HFF-Myc (cell line): ENCODE measurements around the gene LAMA5.

Source experiments
- DNase-seq: peaks from one replicate; pipeline ENCODE4 v3.0.0-alpha.2; 2011; ENCODE audit warnings: low read depth; ENCODE audit errors: extremely low read depth
- H3K4me3 ChIP-seq: replicated peaks from 2 replicates; pipeline ENCODE4 v1.5.1; 2011; ENCODE audit warnings: low read depth, mild to moderate bottlenecking, control low read depth, low read length
- CTCF ChIP-seq: IDR thresholded peaks from 2 replicates; pipeline ENCODE4 v1.5.1; 2012; ENCODE audit warnings: mild to moderate bottlenecking, low read depth, low read length, control low read depth; ENCODE audit errors: missing control alignments

LAMA5 gene

DNA sequence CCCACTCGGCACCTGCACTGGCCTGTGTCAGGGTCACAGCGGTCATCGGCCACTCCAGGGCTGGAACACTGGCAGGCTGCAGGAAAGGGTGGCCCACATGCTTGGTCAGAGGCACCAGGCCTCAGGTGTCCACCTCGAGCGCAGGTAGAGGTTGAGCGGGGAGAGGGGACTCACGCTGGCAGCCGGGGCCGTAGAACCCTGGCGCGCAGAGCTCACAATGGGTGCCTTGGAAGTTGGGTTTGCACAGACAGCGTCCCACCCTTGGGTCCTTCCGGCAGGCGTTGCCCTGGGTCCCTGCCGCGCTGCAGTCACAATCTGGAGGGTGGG, 28.9 kb downstream of the LAMA5 start:
- TF ChIP-seq CTCF = no peak
- H3K4me3 ChIP-seq = no peak overlapping the region
- no peak for DNase-seq

DNA sequence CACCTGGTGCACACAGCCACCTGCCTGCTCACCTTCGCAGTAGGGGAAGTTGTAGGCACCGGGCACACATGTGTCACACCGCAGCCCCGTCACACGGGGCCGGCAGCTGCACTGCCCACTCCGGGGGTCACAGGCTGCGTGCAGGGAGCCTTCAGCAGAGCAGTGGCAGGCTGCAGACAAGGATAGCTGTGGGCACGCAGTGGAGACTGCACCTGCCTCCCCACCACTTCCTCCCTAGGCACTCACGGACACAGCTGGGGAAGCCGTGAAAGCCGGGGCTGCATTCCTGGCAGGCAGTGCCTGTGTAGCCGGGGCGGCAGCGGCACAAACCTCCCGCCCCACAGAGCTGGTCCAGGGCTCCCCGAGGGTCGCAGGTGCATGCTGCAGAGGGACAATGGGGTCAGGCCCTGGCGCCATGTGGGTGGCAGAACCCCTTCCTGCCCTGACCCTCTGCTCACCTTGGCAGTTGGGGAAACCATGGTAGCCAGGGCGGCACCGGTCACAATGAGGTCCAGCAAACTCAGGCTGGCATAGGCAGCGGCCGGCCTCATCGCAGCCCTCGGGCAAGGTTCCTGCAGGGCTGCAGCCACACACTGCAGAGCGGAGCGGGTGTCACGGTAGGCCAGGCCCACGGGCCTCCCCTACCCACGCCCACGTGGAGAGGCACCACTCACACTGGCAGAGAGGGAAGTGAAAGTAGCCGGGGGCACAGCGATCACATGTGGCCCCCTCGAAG, 29.4 kb downstream of the LAMA5 start:
- no peak overlapping the region for H3K4me3 ChIP-seq
- TF ChIP-seq CTCF = no peak
- DNase-seq = no peak

DNA sequence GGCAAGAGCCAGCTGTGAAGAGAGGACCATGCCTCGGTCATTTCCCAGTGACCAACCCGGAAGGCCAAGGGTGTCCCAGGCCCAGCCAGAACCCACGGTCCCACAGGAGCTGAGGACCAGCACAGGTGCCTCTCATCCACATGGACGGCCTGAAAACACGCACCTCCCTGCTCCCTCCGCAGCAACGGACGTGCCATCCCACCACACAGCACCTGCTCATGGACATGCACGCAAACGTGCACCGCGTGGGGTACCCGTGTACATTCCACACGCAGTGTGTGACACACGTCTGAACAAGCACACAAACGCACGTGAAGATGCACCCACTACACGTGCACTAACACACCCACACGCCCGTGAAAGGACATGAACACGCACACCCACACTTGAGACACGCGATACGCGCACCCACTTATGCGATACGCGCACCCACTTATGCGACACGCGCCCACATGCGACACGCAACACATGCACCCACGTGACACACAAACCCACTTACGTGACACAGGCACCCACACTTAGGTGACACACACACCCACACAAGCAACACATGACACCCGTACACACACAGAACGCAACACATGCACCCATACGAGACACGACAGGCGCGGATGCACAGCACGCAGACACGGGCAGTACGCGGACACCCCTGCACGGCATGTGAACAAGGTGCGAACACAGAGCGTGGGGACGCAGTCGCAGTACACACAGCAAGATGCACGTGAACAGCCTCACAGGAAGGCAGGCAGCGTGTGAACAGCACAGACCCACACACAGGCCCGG, 30.1 kb downstream of the LAMA5 start:
- no peak for DNase-seq
- H3K4me3 ChIP-seq = no peak overlapping the region
- TF ChIP-seq CTCF = no peak

GRCh38 chr20:62336329-62336728, 30.8 kb downstream of the LAMA5 start:
- no peak overlapping the region for H3K4me3 ChIP-seq
- DNase-seq = no peak
- no peak for TF ChIP-seq CTCF

GRCh38 chr20:62335532-62335931, 31.6 kb downstream of the LAMA5 start:
- no peak overlapping the region for H3K4me3 ChIP-seq
- no peak for TF ChIP-seq CTCF
- no peak for DNase-seq

DNA sequence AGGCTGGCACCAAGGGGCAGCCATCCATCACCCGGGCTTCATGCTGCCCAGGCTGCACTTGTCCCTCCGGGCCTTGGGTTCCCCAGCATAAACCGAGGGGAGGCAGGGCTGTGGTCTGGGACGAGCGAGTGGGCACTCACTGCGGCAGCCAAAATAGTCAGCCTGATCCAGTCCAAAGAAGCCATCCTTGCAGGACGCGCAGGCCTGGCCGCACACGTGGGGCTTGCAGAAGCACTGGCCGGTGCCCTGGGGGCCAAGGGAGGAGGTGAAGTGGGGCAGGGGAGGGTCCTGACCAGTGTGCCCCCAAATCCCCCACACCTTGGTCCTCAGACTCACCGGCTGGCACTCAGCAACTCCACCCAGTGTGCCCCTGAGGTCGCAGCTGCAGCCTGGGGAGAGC, 32.2 kb downstream of the LAMA5 start:
- H3K4me3 ChIP-seq = no peak overlapping the region
- no peak for TF ChIP-seq CTCF
- no peak for DNase-seq
